K562 (cell line): ENCODE results near the gene NDOR1. TPM values are rescaled to one million over a fixed set of nuclear protein-coding genes. Genes with fewer than 3 reads are reported as not detected.
A peak's percentile ranks its signal among the peaks of the same experiment; 100 is the strongest.

Experiments
- BRF1 ChIP-seq: IDR thresholded peaks from 3 replicates; pipeline ENCODE4 v1.6.1; 2011; ENCODE audit warnings: borderline replicate concordance, mild to moderate bottlenecking; ENCODE audit not compliant: insufficient read length; ENCODE audit errors: extremely low read depth
- CBFB ChIP-seq: sonication (generic); formaldehyde crosslinking; IDR thresholded peaks from 2 replicates; pipeline ENCODE4 v1.4.0; 2020; ENCODE audit warnings: mild to moderate bottlenecking, missing genetic modification reagents
- CEBPB ChIP-seq: fragments of 450-650 bp; IDR thresholded peaks from 2 replicates; pipeline ENCODE4 v1.6.1; 2016; ENCODE audit warnings: missing genetic modification characterization, missing compliant biosample characterization
- CHD2 ChIP-seq: IDR thresholded peaks from 2 replicates; pipeline ENCODE4 v1.6.1; 2011; ENCODE audit warnings: low read depth, low read length
- EZH2 ChIP-seq: IDR thresholded peaks from 2 replicates; pipeline ENCODE4 v1.6.1; 2012; ENCODE audit warnings: low read depth, mild to moderate bottlenecking, inconsistent platforms, low read length, borderline replicate concordance
- LEF1 ChIP-seq: fragments of 450-650 bp; IDR thresholded peaks from 2 replicates; pipeline ENCODE4 v1.6.1; 2016; ENCODE audit warnings: mild to moderate bottlenecking
- MCM7 ChIP-seq, 2 experiments: fragments of 450-650 bp; IDR thresholded peaks; 2 replicates each; pipeline ENCODE4 v1.6.1; 2016 to 2018
- MLX ChIP-seq, 2 experiments: fragments of 450-650 bp in 1 of 2; sonication (generic) in 1 of 2; formaldehyde crosslinking; conservative IDR thresholded peaks; 2 replicates each; pipeline versions ENCODE4 v1.4.0 to v1.8.1; 2020 to 2022; ENCODE audit warnings: mild to moderate bottlenecking in 1 of 2, missing genetic modification reagents in 1 of 2
- NCOA2 ChIP-seq, 2 experiments: fragments of 450-650 bp; IDR thresholded peaks; 2 replicates each; pipeline ENCODE4 v1.6.1; 2018; ENCODE audit warnings: mild to moderate bottlenecking in 2 of 2, moderate library complexity in 1 of 2; ENCODE audit not compliant: partially characterized antibody in 2 of 2
- NFIC ChIP-seq: fragments of 450-650 bp; IDR thresholded peaks from 2 replicates; pipeline ENCODE4 v1.6.1; 2017; ENCODE audit warnings: mild to moderate bottlenecking, inconsistent platforms
- PBX2 ChIP-seq, 2 experiments: IDR thresholded peaks in 1 of 2; conservative IDR thresholded peaks in 1 of 2; 2 replicates each; pipeline ENCODE4 v1.6.1; 2016; ENCODE audit warnings: low read depth in 2 of 2, mild to moderate bottlenecking in 1 of 2, missing compliant biosample characterization in 1 of 2, missing genetic modification characterization in 1 of 2, moderate library complexity in 1 of 2
- PHF20 ChIP-seq: fragments of 450-650 bp; IDR thresholded peaks from 2 replicates; pipeline ENCODE4 v1.6.1; 2018; ENCODE audit not compliant: partially characterized antibody
- PHTF2 ChIP-seq: fragments of 250-450 bp; sonication (Bioruptor Pico); IDR thresholded peaks from 2 replicates; pipeline ENCODE4 v1.5.0; 2021; ENCODE audit warnings: mild to moderate bottlenecking
- POLR2AphosphoS2 ChIP-seq: IDR thresholded peaks from 2 replicates; pipeline ENCODE4 v1.6.1; 2012; ENCODE audit warnings: low read length, improper control_type of control experiment
- RUNX1 ChIP-seq: sonication (generic); IDR thresholded peaks from 2 replicates; pipeline ENCODE4 v1.6.1; 2016; ENCODE audit warnings: antibody characterized with exemption, low read depth
- SNAPC5 ChIP-seq: fragments of 250-450 bp; sonication (Bioruptor Pico); IDR thresholded peaks from 2 replicates; pipeline ENCODE4 v1.8.0; 2021; ENCODE audit warnings: moderate library complexity, mild to moderate bottlenecking, inconsistent platforms
- TCF7 ChIP-seq: sonication (generic); IDR thresholded peaks from 2 replicates; pipeline ENCODE4 v1.6.1; 2016; ENCODE audit warnings: antibody characterized with exemption, borderline replicate concordance
- ZBTB1 ChIP-seq: sonication (generic); formaldehyde crosslinking; IDR thresholded peaks from 2 replicates; pipeline ENCODE4 v1.8.1; 2023; ENCODE audit warnings: missing genetic modification reagents, low read depth, mild to moderate bottlenecking, borderline replicate concordance
- ZEB2 ChIP-seq: fragments of 450-650 bp; IDR thresholded peaks from 2 replicates; pipeline ENCODE4 v1.6.1; 2016
- ZNF140 ChIP-seq: fragments of 250-450 bp; sonication (Bioruptor Pico); IDR thresholded peaks from 2 replicates; pipeline ENCODE4 v1.8.0; 2021; ENCODE audit warnings: moderate library complexity, mild to moderate bottlenecking, inconsistent platforms
- ZNF175 ChIP-seq: fragments of 200-800 bp; sonication (Bioruptor generic); IDR thresholded peaks from 2 replicates; pipeline ENCODE4 v1.6.1; 2016; ENCODE audit warnings: low read depth, mild to moderate bottlenecking, missing genetic modification characterization, missing compliant biosample characterization
- ZNF449 ChIP-seq: fragments of 250-450 bp; sonication (Bioruptor Pico); IDR thresholded peaks from 2 replicates; pipeline ENCODE4 v1.8.0; 2022; ENCODE audit warnings: moderate library complexity, mild to moderate bottlenecking, inconsistent platforms
- ZNF644 ChIP-seq: fragments of 200-800 bp; sonication (Bioruptor generic); IDR thresholded peaks from 2 replicates; pipeline ENCODE4 v1.6.1; 2016; ENCODE audit warnings: low read depth, missing genetic modification characterization, missing compliant biosample characterization
- ZNF75A ChIP-seq: fragments of 450-650 bp; formaldehyde crosslinking; IDR thresholded peaks from 2 replicates; pipeline ENCODE4 v1.4.0; 2020; ENCODE audit warnings: mild to moderate bottlenecking
- ZNF830 ChIP-seq: fragments of 250-450 bp; sonication (Bioruptor Pico); IDR thresholded peaks from 2 replicates; pipeline ENCODE4 v1.5.0; 2021; ENCODE audit warnings: mild to moderate bottlenecking
- ZSCAN29 ChIP-seq: fragments of 450-650 bp; IDR thresholded peaks from 2 replicates; pipeline ENCODE4 v1.6.1; 2017
- polyA plus RNA-seq, 8 experiments: library from polyadenylated mRNA; depleted of rRNA in 4 of 8; stranded (reverse) in 5 of 8; unstranded in 3 of 8; fragments of >200 nt; fragmentation: Nextera tagmentation in 2 of 8; fragmentation: Illumina TruSeq in 1 of 8; extraction: Ambion mirVana in 2 of 8; extraction: Trizol in 1 of 8; gene quantifications; 2 replicates each; pipeline versions ENCODE4 v1.2.1 to v1.2.3, GENCODE V29; 2011 to 2014; ENCODE audit warnings: inconsistent platforms in 1 of 8, missing spikeins in 1 of 8
- total RNA-seq, 7 experiments: library from RNA; depleted of rRNA in 6 of 7; stranded (reverse); fragments of >200 nt in 6 of 7; fragmentation: Illumina TruSeq in 2 of 7; extraction: Trizol in 2 of 7; gene quantifications; 2 replicates each; pipeline versions ENCODE4 v1.2.1 to v1.2.3, GENCODE V29; 2011 to 2021; ENCODE audit warnings: low replicate concordance in 1 of 7

The NDOR1 gene
- total and polyA plus RNA-seq, 9 of the 15 experiments (the other 6 are each of a cell fraction or from before 2014, with no cell fraction given): 0.06 to 36.9 (median 6.9) TPM

GRCh38 chr9:137218754-137219271 is 13.3 kb downstream of the NDOR1 start (continued):
- TF ChIP-seq ZNF175 (CRISPR knock-in tag) (no peak), ZNF644 (no peak), CHD2 (no peak), RUNX1 (no peak), PBX2 (CRISPR knock-in tag; IDR thresholded peaks at IDR 0.05; ENCODE audit: low read depth) (no peak), PBX2 (tag; conservative IDR thresholded peaks at IDR 0.05; ENCODE audit: low read depth) (no peak), MCM7 (IDR thresholded peaks at IDR 0.05) (no peak), ZEB2 (peak; percentile 87), ZNF75A (CRISPR knock-in tag) (0 out of 2 replicates have a peak, but pooled peaks have one; percentile 49), ZSCAN29 (no peak), ZNF140 (CRISPR knock-in tag) (no peak), SNAPC5 (no peak), POLR2AphosphoS2 (peak; percentile 74; the same call in 1 of the 2 replicates), LEF1 (peak; percentile 74; the same call in 1 of the 2 replicates), MLX (CRISPR knock-in tag; conservative IDR thresholded peaks at IDR 0.05) (no peak), BRF1 (no peak), TCF7 (peak; percentile 70), ZBTB1 (CRISPR knock-in tag) (no peak), ZNF830 (CRISPR knock-in tag) (no peak), ZNF449 (CRISPR knock-in tag) (no peak), CBFB (CRISPR knock-in tag) (no peak), EZH2 (no peak), PHTF2 (CRISPR knock-in tag) (no peak), PHF20 (no peak), NFIC (peak; percentile 45; the same call in 1 of the 2 replicates), NCOA2 (IDR thresholded peaks at IDR 0.05; ENCODE audit: partially characterized antibody in 2 of 2) (no peak), CEBPB (tag) (no peak)
